CD4-positive, alpha-beta T cell (primary cell): Measurements from ENCODE around the gene TTC34. TPM values are rescaled to one million over a fixed set of nuclear protein-coding genes. Genes with fewer than 3 reads are reported as not detected.

Experiments used
- ATAC-seq: fragments of 200-7000 bp; cut with Tn5 transposase; one replicate; pipeline ENCODE4 v1.10.0; 2022; ENCODE audit warnings: mild to moderate bottlenecking; ENCODE audit not compliant: poor library complexity
- CTCF ChIA-PET: fragments of 350-600 bp; sonication (Branson Sonifier 250); formaldehyde crosslinking; loops from one replicate; lab custom pipeline; 2021; ENCODE audit warnings: antibody characterized with exemption, inconsistent platforms; lab: Charles Lee
- POLR2A ChIA-PET: fragments of 350-600 bp; sonication (Branson Sonifier 250); formaldehyde crosslinking; loops from one replicate; lab custom pipeline; 2021; ENCODE audit warnings: antibody characterized with exemption, inconsistent platforms; lab: Charles Lee
- DNase-seq, 14 experiments: peaks; one replicate each; pipeline ENCODE4 v3.0.0-alpha.2; 2013 to 2020; ENCODE audit warnings: mixed read lengths in 2 of 14
- H3K27ac ChIP-seq, 2 donors: one replicate each; pipeline versions ENCODE4 v1.5.1 to v1.7.0; 2013; ENCODE audit warnings: low read length in 2 of 2, low read depth in 1 of 2, mild to moderate bottlenecking in 1 of 2
- H3K27me3 ChIP-seq, 2 experiments: 1 replicate in 1 of 2; 2 replicates in 1 of 2; pipeline versions ENCODE4 v1.6.1 to v1.7.0; 2013; ENCODE audit warnings: low read length in 2 of 2, control low read depth in 1 of 2, mild to moderate bottlenecking in 1 of 2, moderate library complexity in 1 of 2; ENCODE audit not compliant: insufficient read depth in 2 of 2, control insufficient read depth in 1 of 2
- H3K36me3 ChIP-seq: one replicate; pipeline ENCODE4 v1.6.1; 2013; ENCODE audit warnings: low read length, control low read depth; ENCODE audit not compliant: insufficient read depth
- H3K4me1 ChIP-seq: one replicate; pipeline ENCODE4 v1.6.1; 2013; ENCODE audit warnings: low read length, control low read depth; ENCODE audit not compliant: insufficient read depth
- H3K4me3 ChIP-seq: one replicate; pipeline ENCODE4 v1.5.1; 2013; ENCODE audit warnings: mild to moderate bottlenecking, low read length, moderate library complexity
- H3K9me3 ChIP-seq, 2 experiments: 1 replicate in 1 of 2; 2 replicates in 1 of 2; pipeline versions ENCODE4 v1.6.1 to v1.7.0; 2013; ENCODE audit warnings: low read length in 2 of 2, mild to moderate bottlenecking in 2 of 2, control low read depth in 1 of 2, moderate library complexity in 1 of 2; ENCODE audit not compliant: control insufficient read depth in 1 of 2, insufficient read depth in 1 of 2
- H3K27ac Mint-ChIP-seq: one replicate; pipeline ENCODE4 v1.8.0; 2020; ENCODE audit warnings: mixed read lengths
- H3K27me3 Mint-ChIP-seq: one replicate; pipeline ENCODE4 v1.8.0; 2021; ENCODE audit warnings: mixed read lengths
- H3K36me3 Mint-ChIP-seq: one replicate; pipeline ENCODE4 v1.8.0; 2021; ENCODE audit warnings: low read depth, mixed read lengths
- H3K4me1 Mint-ChIP-seq: one replicate; pipeline ENCODE4 v1.8.0; 2021; ENCODE audit warnings: low read depth, mixed read lengths
- H3K4me3 Mint-ChIP-seq: one replicate; pipeline ENCODE4 v1.8.0; 2020; ENCODE audit warnings: mild to moderate bottlenecking, mixed read lengths
- H3K9me3 Mint-ChIP-seq: one replicate; pipeline ENCODE4 v1.8.0; 2020; ENCODE audit warnings: mixed read lengths
- intact Hi-C, 2 experiments: fragments of 100-400 bp; cut with DNase I in 1 of 2; cut with micrococcal nuclease in 1 of 2; formaldehyde crosslinking; loops; one replicate each; pipeline versions ENCODE4 v1.15.1 to v1.9.0; 2023 to 2025; cut with DNase I, micrococcal nuclease
- total RNA-seq, 174 experiments: library from RNA in 2 of 174; stranded (reverse) in 2 of 174; gene quantifications; one replicate each; pipeline ENCODE4 v1.2.3 and lab custom pipeline; 2021 to 2026
- TF ChIP-seq, protein P1 (sequence below): fragments of 200-600 bp; IDR thresholded peaks from one replicate; pipeline ENCODE4 v1.8.0; 2022; ENCODE audit warnings: antibody characterized with exemption, mild to moderate bottlenecking

Gene TTC34
- total RNA-seq, 2 experiments from 2014 or later, result 1.3 TPM

DNA sequence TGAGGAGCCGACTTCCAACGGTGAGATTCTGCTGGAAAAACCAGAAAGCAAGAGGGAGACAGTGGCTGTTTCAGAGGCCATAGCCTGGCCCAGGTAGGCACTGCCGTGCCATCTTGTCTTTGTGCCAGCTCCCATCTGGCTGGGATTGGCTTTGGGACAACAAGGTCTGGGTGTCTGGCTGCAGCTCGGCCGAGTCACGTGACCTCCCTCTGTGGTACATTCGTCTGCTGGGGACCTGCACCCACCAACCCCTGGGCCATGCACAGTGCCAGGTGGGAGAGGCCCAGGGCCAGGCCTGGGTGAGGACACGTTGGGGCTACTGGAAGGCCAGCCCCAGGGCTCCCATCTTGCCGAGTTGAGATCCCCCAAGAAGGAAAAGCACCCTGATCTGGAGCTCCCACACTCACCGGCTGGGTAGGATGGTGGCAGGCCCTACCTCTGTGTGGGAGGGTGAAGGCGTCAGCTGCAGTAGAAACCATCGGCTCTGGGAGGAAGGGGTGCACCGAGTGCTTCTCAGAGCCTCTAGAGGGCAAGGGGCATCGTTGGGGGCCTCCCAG, 25.3 kb upstream of the TTC34 start:
- no peak overlapping the region for H3K4me3 ChIP-seq
- Mint-ChIP-seq H3K4me3 (no peak overlapping the region), H3K4me1 (peaks cover 4% of the 10 kb centered on the region), H3K36me3 (no peaks in the 10 kb centered on the region), H3K27ac (no peak overlapping the region), H3K27me3 (peaks cover 4% of the 10 kb centered on the region), H3K9me3 (no peaks in the 10 kb centered on the region)
- DNase-seq (no peak), ATAC-seq (no peak)
- peaks cover 7% of the 10 kb centered on the region for H3K4me1 ChIP-seq
- peaks cover 6 to 11% of the 10 kb centered on the region in 2 experiments for H3K27me3 ChIP-seq
- H3K27ac ChIP-seq, result no peak overlapping the region
- peaks cover 5 to 38% of the 10 kb centered on the region in 2 experiments for H3K9me3 ChIP-seq
- intact Hi-C loops, result no loop called here
- CTCF ChIA-PET, result no interaction called here
- TF ChIP-seq, protein P1, sequence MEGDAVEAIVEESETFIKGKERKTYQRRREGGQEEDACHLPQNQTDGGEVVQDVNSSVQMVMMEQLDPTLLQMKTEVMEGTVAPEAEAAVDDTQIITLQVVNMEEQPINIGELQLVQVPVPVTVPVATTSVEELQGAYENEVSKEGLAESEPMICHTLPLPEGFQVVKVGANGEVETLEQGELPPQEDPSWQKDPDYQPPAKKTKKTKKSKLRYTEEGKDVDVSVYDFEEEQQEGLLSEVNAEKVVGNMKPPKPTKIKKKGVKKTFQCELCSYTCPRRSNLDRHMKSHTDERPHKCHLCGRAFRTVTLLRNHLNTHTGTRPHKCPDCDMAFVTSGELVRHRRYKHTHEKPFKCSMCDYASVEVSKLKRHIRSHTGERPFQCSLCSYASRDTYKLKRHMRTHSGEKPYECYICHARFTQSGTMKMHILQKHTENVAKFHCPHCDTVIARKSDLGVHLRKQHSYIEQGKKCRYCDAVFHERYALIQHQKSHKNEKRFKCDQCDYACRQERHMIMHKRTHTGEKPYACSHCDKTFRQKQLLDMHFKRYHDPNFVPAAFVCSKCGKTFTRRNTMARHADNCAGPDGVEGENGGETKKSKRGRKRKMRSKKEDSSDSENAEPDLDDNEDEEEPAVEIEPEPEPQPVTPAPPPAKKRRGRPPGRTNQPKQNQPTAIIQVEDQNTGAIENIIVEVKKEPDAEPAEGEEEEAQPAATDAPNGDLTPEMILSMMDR, result no peak
- H3K36me3 ChIP-seq, result no peaks in the 10 kb centered on the region
- POLR2A ChIA-PET, result no interaction called here

DNA sequence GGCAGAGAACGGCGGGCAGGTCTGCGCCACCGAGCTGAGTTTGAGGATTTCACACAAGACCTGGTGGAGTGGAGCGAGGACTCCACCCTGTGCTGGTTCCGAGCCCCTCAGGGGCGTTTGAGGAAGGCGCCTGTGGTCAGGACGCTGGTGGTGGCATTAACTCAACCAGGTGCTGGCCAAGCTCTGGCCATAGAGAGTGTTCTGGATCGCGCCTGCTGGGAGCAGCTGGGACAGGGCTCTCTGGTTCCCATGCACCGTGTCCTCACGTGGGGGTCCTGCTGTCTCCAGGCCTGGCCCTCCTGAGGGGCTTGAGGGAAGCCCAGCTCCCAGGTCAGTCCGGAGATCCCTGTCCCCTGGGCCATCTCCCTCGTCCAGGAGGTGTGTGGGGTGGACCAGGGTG, 24.8 kb upstream of the TTC34 start:
- intact Hi-C loops, result no loop called here
- no peaks in the 10 kb centered on the region for H3K36me3 ChIP-seq
- H3K9me3 Mint-ChIP-seq, result no peaks in the 10 kb centered on the region
- H3K27me3 ChIP-seq, result peaks cover 6 to 11% of the 10 kb centered on the region in 2 experiments
- no peak overlapping the region for H3K4me3 ChIP-seq
- ChIA-PET POLR2A (no interaction called here), CTCF (no interaction called here)
- H3K4me1 Mint-ChIP-seq, result peaks cover 4% of the 10 kb centered on the region
- DNase-seq, result no peak
- H3K4me3 Mint-ChIP-seq, result no peak overlapping the region
- no peak overlapping the region for H3K27ac Mint-ChIP-seq
- no peak for ATAC-seq
- H3K9me3 ChIP-seq, result peaks cover 5 to 37% of the 10 kb centered on the region in 2 experiments
- H3K36me3 Mint-ChIP-seq, result no peaks in the 10 kb centered on the region
- H3K27me3 Mint-ChIP-seq, result peaks cover 4% of the 10 kb centered on the region
- TF ChIP-seq, protein P1, result no peak
- H3K27ac ChIP-seq, result no peak overlapping the region
- peaks cover 11% of the 10 kb centered on the region for H3K4me1 ChIP-seq

- peaks cover 6 to 11% of the 10 kb centered on the region in 2 experiments for H3K27me3 ChIP-seq
- intact Hi-C loops, result no loop called here
Measured at GRCh38 chr1:2825487-2826189, 24.1 kb upstream of the TTC34 start.

More at GRCh38 chr1:2825487-2826189, 24.1 kb upstream of the TTC34 start:
- Histone ChIP-seq H3K4me3 (no peak overlapping the region), H3K9me3 (peaks cover 5 to 37% of the 10 kb centered on the region in 2 experiments), H3K4me1 (peaks cover 11% of the 10 kb centered on the region), H3K27ac (no peak overlapping the region), H3K36me3 (no peaks in the 10 kb centered on the region)
- H3K4me3 Mint-ChIP-seq, result no peak overlapping the region
- ChIA-PET POLR2A (no interaction called here), CTCF (no interaction called here)
- peaks cover 4% of the 10 kb centered on the region for H3K4me1 Mint-ChIP-seq
- H3K27me3 Mint-ChIP-seq, result peaks cover 4% of the 10 kb centered on the region
- no peak overlapping the region for H3K27ac Mint-ChIP-seq
- H3K36me3 Mint-ChIP-seq, result no peaks in the 10 kb centered on the region
- TF ChIP-seq, protein P1, result no peak
- no peaks in the 10 kb centered on the region for H3K9me3 Mint-ChIP-seq
- DNase-seq, result no peak
- no peak for ATAC-seq
